Frontal cortex (tissue), 4 donors: Measurements from ENCODE around the gene NBPF14. TPM values are rescaled to one million over a fixed set of nuclear protein-coding genes. Genes with fewer than 3 reads are reported as not detected.
"Not testable (repeated sequence)": the region's sequence is repeated elsewhere in the genome, so short reads cannot be mapped to it uniquely, and the experiment has no call there.

Experiments
- DNase-seq, 2 donors: peaks; one replicate each; pipeline ENCODE4 v3.0.0; 2012; ENCODE audit warnings: low spot score in 2 of 2
- FAIRE-seq: peaks from 2 replicates; lab custom pipeline; 2012; peaks lifted over from hg19 to GRCh38; lab: Jason Lieb, UNC
- total RNA-seq: library from RNA; depleted of rRNA; stranded (reverse); fragments of >200 nt; gene quantifications from one replicate; pipeline ENCODE4 v1.2.3, GENCODE V29; 2014
- donor health status: control.
- donor health status: control.
- donor health status: control.

NBPF14 gene
- total RNA-seq, result 6.1 TPM

GRCh38 chr1:148595911-148596310, at the start of gene NBPF14:
NBPF14 (minus strand) TSS chr1:148596011; CDS start chr1:148595717, 294 bp downstream.
- DNase-seq, FAIRE-seq: not testable (repeated sequence)

- not testable (repeated sequence) for FAIRE-seq, DNase-seq
Observed at GRCh38 chr1:148625451-148625850, 29.6 kb upstream of the NBPF14 start.

- not testable (repeated sequence) for FAIRE-seq, DNase-seq
Observed at GRCh38 chr1:148618216-148618615, 22.4 kb upstream of the NBPF14 start.

- FAIRE-seq, DNase-seq: not testable (repeated sequence)
Observed at GRCh38 chr1:148605266-148605665, 9.5 kb upstream of the NBPF14 start.

- not testable (repeated sequence) for FAIRE-seq, DNase-seq
Observed at GRCh38 chr1:148595360-148595759, 451 bp downstream of the NBPF14 start.

- not testable (repeated sequence) for FAIRE-seq, DNase-seq
Observed at GRCh38 chr1:148591098-148591497, 4.7 kb downstream of the NBPF14 start.

- DNase-seq, FAIRE-seq: not testable (repeated sequence)
Observed at GRCh38 chr1:148532158-148532557, 63.7 kb downstream of the NBPF14 start.

- DNase-seq, result not testable (repeated sequence)
Observed at GRCh38 chr1:148529101-148529567, 66.7 kb downstream of the NBPF14 start.

GRCh38 chr1:148528591-148528990, 67.2 kb downstream of the NBPF14 start:
- not testable (repeated sequence) for FAIRE-seq, DNase-seq

More at GRCh38 chr1:148529101-148529567, 66.7 kb downstream of the NBPF14 start:
- FAIRE-seq, result not testable (repeated sequence)

- not testable (repeated sequence) for FAIRE-seq, DNase-seq
Observed at GRCh38 chr1:148526587-148526986, 69.2 kb downstream of the NBPF14 start.

GRCh38 chr1:148523205-148524144, 72.3 kb downstream of the NBPF14 start:
- not testable (repeated sequence) for FAIRE-seq

GRCh38 chr1:148522561-148523204, 73.1 kb downstream of the NBPF14 start:
- not testable (repeated sequence) for DNase-seq, FAIRE-seq

More at GRCh38 chr1:148523205-148524144, 72.3 kb downstream of the NBPF14 start:
- not testable (repeated sequence) for DNase-seq

- not testable (repeated sequence) for DNase-seq, FAIRE-seq
Observed at GRCh38 chr1:148522072-148522471, 73.7 kb downstream of the NBPF14 start.

GRCh38 chr1:148514310-148514709, 81.5 kb downstream of the NBPF14 start:
- FAIRE-seq, DNase-seq: not testable (repeated sequence)

GRCh38 chr1:148512571-148513184, 83.1 kb downstream of the NBPF14 start:
- DNase-seq, FAIRE-seq: not testable (repeated sequence)

GRCh38 chr1:148493933-148494332, 101.9 kb downstream of the NBPF14 start:
- DNase-seq, FAIRE-seq: not testable (repeated sequence)

- FAIRE-seq, result not testable (repeated sequence)
Observed at GRCh38 chr1:148483029-148483428, 112.8 kb downstream of the NBPF14 start, which contains the start of gene PPIAL4G. PPIAL4G (minus strand) TSS chr1:148483302; CDS start chr1:148483252, 50 bp downstream.

More at GRCh38 chr1:148483029-148483428, 112.8 kb downstream of the NBPF14 start, which contains the start of gene PPIAL4G:
- not testable (repeated sequence) for DNase-seq
